ENCODE data around the gene ZC3H7A. TPM values are rescaled to one million over a fixed set of nuclear protein-coding genes. Genes with fewer than 3 reads are reported as not detected.

ZC3H7A gene
- total RNA-seq, 1 experiment from 2014 or later = 70.9 TPM

DNA sequence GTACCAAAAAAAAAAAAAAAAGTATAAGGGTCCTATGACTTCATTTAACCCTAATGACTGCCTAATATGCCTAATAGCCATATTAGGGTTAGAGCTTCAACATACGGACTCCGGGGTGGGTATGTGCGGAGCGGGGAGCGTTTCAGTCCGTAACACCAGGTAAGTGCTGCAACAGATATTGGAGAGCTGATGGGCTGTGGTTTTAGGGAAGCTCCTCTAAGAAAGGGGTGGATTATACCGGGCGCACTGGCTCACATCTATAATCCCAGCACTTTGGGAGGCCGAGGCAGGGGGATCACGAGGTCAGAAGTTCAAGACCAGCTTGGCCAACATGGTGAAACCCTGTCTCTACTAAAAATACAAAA lies 1.9 kb upstream of the ZC3H7A start:
- no peaks in the 10 kb centered on the region for H3K9me3 Mint-ChIP-seq (ENCODE audit: low read depth, unreplicated experiment)
- H3K27ac Mint-ChIP-seq (ENCODE audit: unreplicated experiment) = no peak overlapping the region

DNA sequence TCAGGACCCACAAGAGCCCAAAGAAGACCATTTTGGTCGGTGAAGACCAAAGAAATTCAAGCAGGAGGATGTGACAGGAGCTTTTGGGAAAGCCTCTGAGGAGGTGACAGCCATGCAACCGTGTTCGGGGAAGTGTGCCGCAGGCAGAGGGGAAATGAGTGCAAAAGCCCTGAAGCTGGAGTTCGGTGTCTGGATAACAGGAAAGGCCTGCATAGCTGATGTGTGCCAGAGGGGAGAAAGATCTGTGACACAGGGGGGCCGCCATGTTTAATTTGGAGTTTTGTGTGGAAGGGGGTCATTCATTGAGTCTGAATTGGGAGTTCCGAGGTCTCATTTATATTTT lies 870 bp upstream of the ZC3H7A start:
- CTCF ChIA-PET = interaction anchor here (0.6 to 1.9 kb wide), 6 partner anchors 12 to 302 kb away, joined by 3 to 10 read pairs (median 5); partner anchors contain the start of gene TXNDC11
- no peaks in the 10 kb centered on the region for H3K27me3 Mint-ChIP-seq (ENCODE audit: unreplicated experiment)
- intact Hi-C loops (cut with micrococcal nuclease; ENCODE audit: unreplicated experiment) = no loop called here
- H3K27ac Mint-ChIP-seq (ENCODE audit: unreplicated experiment) = peak overlapping the region; percentile 56
- TF ChIP-seq, protein P1, sequence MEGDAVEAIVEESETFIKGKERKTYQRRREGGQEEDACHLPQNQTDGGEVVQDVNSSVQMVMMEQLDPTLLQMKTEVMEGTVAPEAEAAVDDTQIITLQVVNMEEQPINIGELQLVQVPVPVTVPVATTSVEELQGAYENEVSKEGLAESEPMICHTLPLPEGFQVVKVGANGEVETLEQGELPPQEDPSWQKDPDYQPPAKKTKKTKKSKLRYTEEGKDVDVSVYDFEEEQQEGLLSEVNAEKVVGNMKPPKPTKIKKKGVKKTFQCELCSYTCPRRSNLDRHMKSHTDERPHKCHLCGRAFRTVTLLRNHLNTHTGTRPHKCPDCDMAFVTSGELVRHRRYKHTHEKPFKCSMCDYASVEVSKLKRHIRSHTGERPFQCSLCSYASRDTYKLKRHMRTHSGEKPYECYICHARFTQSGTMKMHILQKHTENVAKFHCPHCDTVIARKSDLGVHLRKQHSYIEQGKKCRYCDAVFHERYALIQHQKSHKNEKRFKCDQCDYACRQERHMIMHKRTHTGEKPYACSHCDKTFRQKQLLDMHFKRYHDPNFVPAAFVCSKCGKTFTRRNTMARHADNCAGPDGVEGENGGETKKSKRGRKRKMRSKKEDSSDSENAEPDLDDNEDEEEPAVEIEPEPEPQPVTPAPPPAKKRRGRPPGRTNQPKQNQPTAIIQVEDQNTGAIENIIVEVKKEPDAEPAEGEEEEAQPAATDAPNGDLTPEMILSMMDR (IDR thresholded peaks at IDR 0.05; ENCODE audit: unreplicated experiment) = no peak
- H3K9me3 Mint-ChIP-seq (ENCODE audit: low read depth, unreplicated experiment) = no peaks in the 10 kb centered on the region
- no TSS peak for BruUV-seq (replicated peaks)
- H3K4me1 Mint-ChIP-seq (ENCODE audit: low read depth, unreplicated experiment) = peaks cover 43% of the 10 kb centered on the region
- H3K36me3 Mint-ChIP-seq (ENCODE audit: insufficient read depth, unreplicated experiment) = peaks cover 64% of the 10 kb centered on the region
- peak overlapping the region; percentile 76 for H3K4me3 Mint-ChIP-seq (ENCODE audit: low read depth, unreplicated experiment)
- no peak for DNase-seq

More for the DNA sequence above, 1.9 kb upstream of the ZC3H7A start:
- peak overlapping the region; percentile 76 for H3K4me3 Mint-ChIP-seq (ENCODE audit: low read depth, unreplicated experiment)
- intact Hi-C loops (cut with micrococcal nuclease; ENCODE audit: unreplicated experiment) = no loop called here
- peaks cover 38% of the 10 kb centered on the region for H3K4me1 Mint-ChIP-seq (ENCODE audit: low read depth, unreplicated experiment)
- BruUV-seq (replicated peaks) = no TSS peak
- H3K36me3 Mint-ChIP-seq (ENCODE audit: insufficient read depth, unreplicated experiment) = peaks cover 57% of the 10 kb centered on the region
- no peak for DNase-seq
- no peaks in the 10 kb centered on the region for H3K27me3 Mint-ChIP-seq (ENCODE audit: unreplicated experiment)
- CTCF ChIA-PET = interaction anchor here (0.6 to 0.9 kb wide), 3 partner anchors 182 to 844 kb away, joined by 3 to 4 read pairs (median 3); no protein-coding TSS in a partner anchor
- TF ChIP-seq, protein P1 (IDR thresholded peaks at IDR 0.05; ENCODE audit: unreplicated experiment) = no peak

DNA sequence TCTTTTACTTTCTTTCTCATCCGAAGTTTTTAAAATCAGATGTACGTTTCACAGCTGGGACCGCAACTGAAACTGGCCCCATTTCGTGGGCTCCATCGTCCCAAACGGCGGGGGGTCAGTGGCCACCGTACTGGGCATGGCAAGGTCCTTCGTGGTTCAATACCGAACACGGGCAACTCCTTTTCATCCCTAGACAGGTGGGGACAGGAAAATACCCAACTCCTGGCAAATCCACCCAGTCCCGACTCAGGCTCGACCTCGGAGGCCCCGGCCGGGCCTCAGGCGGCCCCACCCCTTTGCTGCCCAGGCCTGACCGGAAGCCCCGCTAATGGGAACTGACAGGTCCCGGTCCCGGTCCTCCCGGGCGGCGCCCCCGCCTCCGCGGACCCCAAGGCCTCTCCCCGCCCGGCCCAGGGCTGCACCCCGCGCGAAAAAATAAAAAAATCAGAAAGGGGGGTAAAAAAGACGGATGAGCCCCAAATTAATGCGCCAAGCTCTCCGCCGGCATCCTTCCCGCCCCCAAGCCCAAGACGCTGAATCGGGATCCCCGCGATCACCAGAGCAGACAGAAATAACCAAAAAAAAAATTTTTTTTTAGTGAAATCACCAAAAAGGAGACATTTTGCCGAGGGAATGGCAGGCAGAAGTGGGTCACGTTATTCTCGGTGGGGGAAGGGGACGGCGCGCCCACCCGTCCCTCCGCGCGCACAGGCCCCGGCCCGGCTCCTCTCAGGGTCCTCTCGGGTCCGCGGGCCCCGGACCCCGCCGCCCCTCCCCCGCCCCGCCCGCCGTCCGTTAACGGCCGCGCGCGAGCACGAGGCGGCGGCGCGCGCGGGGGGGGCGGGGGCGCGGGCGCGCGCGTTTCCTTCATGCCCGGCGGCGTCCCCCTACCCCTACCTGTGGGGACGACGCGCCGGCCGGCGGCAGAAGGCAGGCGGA lies 562 bp downstream of the ZC3H7A start:
- H3K36me3 Mint-ChIP-seq (ENCODE audit: insufficient read depth, unreplicated experiment) = peaks cover 70% of the 10 kb centered on the region
- CTCF ChIA-PET = interaction anchor here (0.7 to 1.9 kb wide), 6 partner anchors 14 to 82 kb away, joined by 3 to 10 read pairs (median 5); no protein-coding TSS in a partner anchor
- DNase-seq = peak; percentile 66
- TF ChIP-seq, protein P1 (IDR thresholded peaks at IDR 0.05; ENCODE audit: unreplicated experiment) = no peak
- no peaks in the 10 kb centered on the region for H3K27me3 Mint-ChIP-seq (ENCODE audit: unreplicated experiment)
- intact Hi-C loops (cut with micrococcal nuclease; ENCODE audit: unreplicated experiment) = loop anchor here (1.0 kb wide), 1 partner anchor 13 kb away; no protein-coding TSS in a partner anchor
- TSS peak; percentile 35 for BruUV-seq (replicated peaks)
- H3K27ac Mint-ChIP-seq (ENCODE audit: unreplicated experiment) = no peak overlapping the region
- H3K4me1 Mint-ChIP-seq (ENCODE audit: low read depth, unreplicated experiment) = peaks cover 56% of the 10 kb centered on the region
- H3K9me3 Mint-ChIP-seq (ENCODE audit: low read depth, unreplicated experiment) = no peaks in the 10 kb centered on the region
- H3K4me3 Mint-ChIP-seq (ENCODE audit: low read depth, unreplicated experiment) = peak overlapping the region; percentile 76

DNA sequence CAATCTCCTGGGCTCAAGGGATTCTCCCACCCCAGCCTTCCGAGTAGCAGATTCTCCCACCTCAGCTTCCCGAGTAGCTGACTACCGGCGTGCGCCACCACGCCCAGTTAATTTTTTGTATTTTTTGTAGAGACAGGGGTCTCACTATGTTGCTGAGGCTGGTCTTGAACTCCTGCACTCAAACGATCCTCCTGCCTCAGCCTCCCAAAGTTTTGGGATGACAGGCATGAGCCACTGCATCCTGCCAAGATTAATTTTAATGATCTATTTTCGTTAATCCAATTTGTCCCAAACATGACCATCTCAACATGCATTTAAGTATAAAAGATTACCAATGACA lies 1.2 kb downstream of the ZC3H7A start:
- TF ChIP-seq, protein P1 (IDR thresholded peaks at IDR 0.05; ENCODE audit: unreplicated experiment) = no peak
- CTCF ChIA-PET = no interaction called here
- no peak for DNase-seq
- no peaks in the 10 kb centered on the region for H3K27me3 Mint-ChIP-seq (ENCODE audit: unreplicated experiment)
- H3K4me3 Mint-ChIP-seq (ENCODE audit: low read depth, unreplicated experiment) = peak overlapping the region; percentile 76
- no peak overlapping the region for H3K27ac Mint-ChIP-seq (ENCODE audit: unreplicated experiment)
- H3K36me3 Mint-ChIP-seq (ENCODE audit: insufficient read depth, unreplicated experiment) = peaks cover 70% of the 10 kb centered on the region
- intact Hi-C loops (cut with micrococcal nuclease; ENCODE audit: unreplicated experiment) = loop anchor here (1.0 kb wide), 1 partner anchor 13 kb away; no protein-coding TSS in a partner anchor
- H3K4me1 Mint-ChIP-seq (ENCODE audit: low read depth, unreplicated experiment) = peaks cover 63% of the 10 kb centered on the region
- BruUV-seq (replicated peaks) = no TSS peak
- no peaks in the 10 kb centered on the region for H3K9me3 Mint-ChIP-seq (ENCODE audit: low read depth, unreplicated experiment)

Measured in Calu3 (cell line).